Loucy (cell line): ENCODE measurements around the gene MCM8.
A peak's percentile ranks its signal among the peaks of the same experiment; 100 is the strongest.

Source experiments
- H2AFZ ChIP-seq: fragments of 200-600 bp; sonication (generic); 2 replicates; pipeline ENCODE4 v1.6.0; 2016; ENCODE audit warnings: antibody characterized with exemption, mild to moderate bottlenecking, low read length, moderate library complexity
- H3F3A ChIP-seq: fragments of 200-600 bp; 2 replicates; pipeline ENCODE4 v1.6.0; 2016; ENCODE audit warnings: antibody characterized with exemption, low read depth, mild to moderate bottlenecking
- H3K27me3 ChIP-seq: fragments of 200-600 bp; sonication (generic); 2 replicates; pipeline ENCODE4 v1.6.1; 2014; ENCODE audit warnings: low read length, mild to moderate bottlenecking; ENCODE audit not compliant: insufficient read depth, poor library complexity, severe bottlenecking
- H3K36me3 ChIP-seq: fragments of 200-600 bp; sonication (generic); 2 replicates; pipeline ENCODE4 v1.6.1; 2016; ENCODE audit warnings: low read length; ENCODE audit not compliant: insufficient read depth
- H3K4me1 ChIP-seq: fragments of 200-600 bp; sonication (generic); 2 replicates; pipeline ENCODE4 v1.5.1; 2014; ENCODE audit warnings: low read length, mild to moderate bottlenecking; ENCODE audit not compliant: insufficient read depth, poor library complexity, severe bottlenecking
- H3K4me2 ChIP-seq: fragments of 200-600 bp; sonication (generic); 2 replicates; pipeline ENCODE4 v1.6.0; 2014; ENCODE audit warnings: antibody characterized with exemption, low read length, low read depth, mild to moderate bottlenecking; ENCODE audit not compliant: poor library complexity, severe bottlenecking
- H3K4me3 ChIP-seq: fragments of 200-600 bp; sonication (generic); 2 replicates; pipeline ENCODE4 v1.5.1; 2014; ENCODE audit warnings: low read length, mild to moderate bottlenecking, mixed read lengths; ENCODE audit not compliant: poor library complexity, severe bottlenecking
- H3K79me2 ChIP-seq: fragments of 200-600 bp; sonication (generic); 2 replicates; pipeline ENCODE4 v1.6.1; 2014; ENCODE audit warnings: low read length; ENCODE audit not compliant: insufficient read depth
- H3K9ac ChIP-seq: fragments of 200-600 bp; sonication (generic); 2 replicates; pipeline ENCODE4 v1.6.0; 2014; ENCODE audit warnings: mild to moderate bottlenecking, low read depth, low read length, moderate library complexity; ENCODE audit not compliant: poor library complexity, severe bottlenecking
- H3K9me2 ChIP-seq: fragments of 200-600 bp; sonication (generic); replicated peaks from 2 replicates; pipeline ENCODE4 v1.6.1; 2016; ENCODE audit warnings: low read depth, low read length, mixed read lengths
- H3K9me3 ChIP-seq: fragments of 200-600 bp; sonication (generic); 2 replicates; pipeline ENCODE4 v1.6.1; 2014; ENCODE audit warnings: mild to moderate bottlenecking, antibody characterized with exemption, low read length, low read depth; ENCODE audit not compliant: insufficient read depth
- H4K20me1 ChIP-seq: fragments of 200-600 bp; sonication (generic); 2 replicates; pipeline ENCODE4 v1.6.0; 2014; ENCODE audit warnings: antibody characterized with exemption, low read length, mild to moderate bottlenecking; ENCODE audit not compliant: insufficient read depth, poor library complexity, severe bottlenecking
- EZH2phosphoT487 ChIP-seq: fragments of 200-600 bp; IDR thresholded peaks from 2 replicates; pipeline ENCODE4 v1.6.1; 2018; ENCODE audit warnings: antibody characterized with exemption, mild to moderate bottlenecking, moderate library complexity, borderline replicate concordance
- TF ChIP-seq, protein P1 (sequence below): fragments of 200-600 bp; sonication (generic); conservative IDR thresholded peaks from 2 replicates; pipeline ENCODE4 v1.5.1; 2014; ENCODE audit warnings: mild to moderate bottlenecking, antibody characterized with exemption, low read length

Gene MCM8

DNA sequence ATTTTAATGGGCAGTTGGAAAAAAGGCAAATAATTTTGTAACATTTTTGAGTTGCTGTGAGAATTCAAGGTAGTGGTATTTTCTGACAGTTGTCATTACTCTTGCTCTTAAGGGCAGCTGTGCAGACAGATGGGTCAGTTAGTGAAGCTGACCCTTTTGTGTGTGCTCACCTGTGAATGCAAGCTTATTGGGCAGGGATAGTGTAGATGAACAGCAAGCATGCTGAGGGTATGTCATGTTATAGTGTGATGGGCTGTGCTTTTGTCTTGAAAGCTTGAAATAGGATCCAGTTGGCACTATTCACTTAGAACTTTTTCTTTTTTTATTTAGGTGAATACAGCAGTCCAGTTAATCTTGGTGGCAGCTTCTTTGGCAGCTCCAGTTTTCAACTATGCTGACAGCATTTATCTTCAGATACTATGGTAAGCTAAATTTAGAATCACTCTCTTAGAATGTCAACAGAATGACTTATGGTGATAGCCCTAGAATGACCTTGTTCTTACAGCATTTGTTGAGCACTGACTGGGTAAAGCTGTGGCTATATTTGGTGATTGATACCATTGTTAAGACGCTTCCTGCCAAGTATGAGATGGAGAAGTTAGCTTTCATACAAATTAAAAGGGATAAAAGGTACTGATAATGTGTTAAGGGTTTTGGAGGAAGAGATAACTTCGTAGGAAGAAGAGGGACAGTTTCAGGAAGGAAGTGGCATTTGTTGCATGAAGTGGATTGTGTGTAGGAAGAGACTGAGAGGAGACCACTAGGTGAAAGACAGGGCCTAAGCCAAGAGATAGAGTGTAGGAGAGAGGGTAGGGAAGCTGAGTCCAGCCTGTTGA is 83.9 kb downstream of the MCM8 start:
- Histone ChIP-seq H3F3A (no peaks in the 10 kb centered on the region), H3K27me3 (no peaks in the 10 kb centered on the region), H3K4me1 (peaks cover 12% of the 10 kb centered on the region), H3K36me3 (peaks cover 60% of the 10 kb centered on the region), H4K20me1 (no peaks in the 10 kb centered on the region), H3K4me3 (no peak overlapping the region), H3K9me2 (no peaks in the 10 kb centered on the region), H3K9me3 (no peaks in the 10 kb centered on the region), H3K79me2 (no peaks in the 10 kb centered on the region; the same call in 1 of the 2 replicates), H3K9ac (no peak overlapping the region), H2AFZ (no peak overlapping the region), H3K4me2 (peak overlapping the region; percentile 16)
- TF ChIP-seq, protein P1, sequence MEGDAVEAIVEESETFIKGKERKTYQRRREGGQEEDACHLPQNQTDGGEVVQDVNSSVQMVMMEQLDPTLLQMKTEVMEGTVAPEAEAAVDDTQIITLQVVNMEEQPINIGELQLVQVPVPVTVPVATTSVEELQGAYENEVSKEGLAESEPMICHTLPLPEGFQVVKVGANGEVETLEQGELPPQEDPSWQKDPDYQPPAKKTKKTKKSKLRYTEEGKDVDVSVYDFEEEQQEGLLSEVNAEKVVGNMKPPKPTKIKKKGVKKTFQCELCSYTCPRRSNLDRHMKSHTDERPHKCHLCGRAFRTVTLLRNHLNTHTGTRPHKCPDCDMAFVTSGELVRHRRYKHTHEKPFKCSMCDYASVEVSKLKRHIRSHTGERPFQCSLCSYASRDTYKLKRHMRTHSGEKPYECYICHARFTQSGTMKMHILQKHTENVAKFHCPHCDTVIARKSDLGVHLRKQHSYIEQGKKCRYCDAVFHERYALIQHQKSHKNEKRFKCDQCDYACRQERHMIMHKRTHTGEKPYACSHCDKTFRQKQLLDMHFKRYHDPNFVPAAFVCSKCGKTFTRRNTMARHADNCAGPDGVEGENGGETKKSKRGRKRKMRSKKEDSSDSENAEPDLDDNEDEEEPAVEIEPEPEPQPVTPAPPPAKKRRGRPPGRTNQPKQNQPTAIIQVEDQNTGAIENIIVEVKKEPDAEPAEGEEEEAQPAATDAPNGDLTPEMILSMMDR: no peak
- TF ChIP-seq EZH2phosphoT487: no peak

DNA sequence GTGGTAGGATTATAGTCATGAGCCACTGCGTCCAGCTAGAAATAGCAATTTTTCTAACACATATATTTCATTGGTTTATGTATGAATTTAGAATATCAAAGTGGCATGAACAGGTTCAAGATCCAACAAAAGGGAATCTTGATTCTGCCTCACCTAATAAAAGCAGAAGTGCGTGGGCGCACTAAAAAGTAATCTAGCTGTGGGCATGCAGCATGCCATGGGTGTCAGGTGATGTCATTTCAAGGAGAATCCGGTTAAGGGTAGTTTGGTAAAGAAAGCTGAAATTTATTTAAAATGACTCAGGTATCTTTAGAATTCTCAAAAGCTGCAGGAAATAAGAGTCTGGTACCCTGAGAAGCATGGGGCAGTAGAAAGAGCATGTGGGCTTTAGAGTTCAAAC is 85.8 kb downstream of the MCM8 start:
- peaks cover 74% of the 10 kb centered on the region for H3K36me3 ChIP-seq

DNA sequence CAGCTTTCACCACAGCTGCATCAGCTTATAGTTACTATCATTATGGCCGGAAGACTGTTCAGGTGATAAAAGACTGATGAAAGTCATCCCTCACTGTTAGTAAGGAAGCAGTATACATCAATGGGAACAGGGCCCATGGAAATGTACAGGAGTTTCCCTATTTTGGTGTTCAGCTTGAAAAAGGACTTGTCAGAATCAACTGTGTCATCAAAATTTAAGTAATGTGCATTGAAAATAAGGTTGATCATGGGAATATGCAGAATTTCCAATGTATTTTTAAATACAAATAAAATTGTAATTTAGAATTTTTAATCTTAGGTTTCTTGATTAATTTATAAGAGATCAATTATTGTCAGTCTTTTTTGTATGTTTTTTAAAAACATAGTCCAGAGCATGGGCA is 86.6 kb downstream of the MCM8 start:
- peaks cover 81% of the 10 kb centered on the region for H3K36me3 ChIP-seq
- no peak overlapping the region for H3K4me3 ChIP-seq
- H3K79me2 ChIP-seq: no peaks in the 10 kb centered on the region
- no peaks in the 10 kb centered on the region for H3K9me2 ChIP-seq
- H3K9ac ChIP-seq: no peak overlapping the region
- no peak for TF ChIP-seq EZH2phosphoT487
- TF ChIP-seq, protein P1: no peak
- no peaks in the 10 kb centered on the region for H4K20me1 ChIP-seq
- peaks cover 12% of the 10 kb centered on the region for H3K4me1 ChIP-seq
- no peak overlapping the region for H2AFZ ChIP-seq
- H3K9me3 ChIP-seq: no peaks in the 10 kb centered on the region
- no peaks in the 10 kb centered on the region for H3F3A ChIP-seq
- no peak overlapping the region for H3K4me2 ChIP-seq
- no peaks in the 10 kb centered on the region for H3K27me3 ChIP-seq

More for the DNA sequence above, 85.8 kb downstream of the MCM8 start:
- H3K4me3 ChIP-seq: no peak overlapping the region
- H4K20me1 ChIP-seq: no peaks in the 10 kb centered on the region
- H3K9me3 ChIP-seq: no peaks in the 10 kb centered on the region
- no peak overlapping the region for H3K9ac ChIP-seq
- TF ChIP-seq EZH2phosphoT487: no peak
- TF ChIP-seq, protein P1: no peak
- no peaks in the 10 kb centered on the region for H3K27me3 ChIP-seq
- H3K4me1 ChIP-seq: peaks cover 12% of the 10 kb centered on the region
- H3K9me2 ChIP-seq: no peaks in the 10 kb centered on the region
- H3F3A ChIP-seq: no peaks in the 10 kb centered on the region
- H3K79me2 ChIP-seq: no peaks in the 10 kb centered on the region
- no peak overlapping the region for H3K4me2 ChIP-seq
- H2AFZ ChIP-seq: no peak overlapping the region
